Neural cell (in vitro differentiated cells): ENCODE measurements around the gene CEMP1. TPM values are rescaled to one million over a fixed set of nuclear protein-coding genes. Genes with fewer than 3 reads are reported as not detected.
"Not testable (repeated sequence)": the region's sequence is repeated elsewhere in the genome, so short reads cannot be mapped to it uniquely, and the experiment has no call there.

Source experiments
- H2AFZ ChIP-seq: fragments of 200-600, 300-800 bp; sonication (generic), shearing (Covaris generic); 2 replicates; pipeline ENCODE4 v1.6.0; 2014; ENCODE audit warnings: low read depth, mild to moderate bottlenecking, antibody characterized with exemption, low read length, moderate library complexity
- H3F3A ChIP-seq: fragments of 200-600 bp; shearing (Covaris generic); 2 replicates; pipeline ENCODE4 v1.6.1; 2016; ENCODE audit warnings: mild to moderate bottlenecking, moderate library complexity, mixed read lengths, antibody characterized with exemption, low read length; ENCODE audit not compliant: insufficient read depth, poor library complexity, severe bottlenecking
- H3K27ac ChIP-seq: fragments of 200-600, 300-800 bp; sonication (generic), shearing (Covaris generic); 2 replicates; pipeline ENCODE4 v1.5.1; 2014; ENCODE audit warnings: mild to moderate bottlenecking, low read length, moderate library complexity
- H3K27me3 ChIP-seq: fragments of 300-800, 200-600 bp; sonication (generic), shearing (Covaris generic); 2 replicates; pipeline ENCODE4 v1.6.0; 2014; ENCODE audit warnings: mild to moderate bottlenecking, low read depth, low read length, moderate library complexity; ENCODE audit not compliant: insufficient read depth
- H3K36me3 ChIP-seq: fragments of 300-800, 200-600 bp; sonication (generic), shearing (Covaris generic); 2 replicates; pipeline ENCODE4 v1.5.1; 2014; ENCODE audit warnings: mild to moderate bottlenecking, antibody characterized with exemption, low read length, moderate library complexity; ENCODE audit not compliant: insufficient read depth
- H3K4me2 ChIP-seq: fragments of 300-800, 200-600 bp; sonication (generic), shearing (Covaris generic); 2 replicates; pipeline ENCODE4 v1.6.0; 2014; ENCODE audit warnings: mild to moderate bottlenecking, low read length
- H3K4me3 ChIP-seq: fragments of 300-800, 200-600 bp; sonication (generic), shearing (Covaris generic); 2 replicates; pipeline ENCODE4 v1.5.1; 2014; ENCODE audit warnings: mild to moderate bottlenecking, low read length, moderate library complexity
- H3K79me2 ChIP-seq: fragments of 200-600 bp; shearing (Covaris generic); replicated peaks from 2 replicates; pipeline ENCODE4 v1.6.0; 2014; ENCODE audit warnings: mild to moderate bottlenecking, low read length, moderate library complexity; ENCODE audit not compliant: insufficient read depth
- H3K9ac ChIP-seq: fragments of 300-800, 200-600 bp; sonication (generic), shearing (Covaris generic); 2 replicates; pipeline ENCODE4 v1.6.1; 2016; ENCODE audit warnings: mild to moderate bottlenecking, low read length, mixed read lengths
- H3K9me2 ChIP-seq: fragments of 200-600 bp; shearing (Covaris generic); 2 replicates; pipeline ENCODE4 v1.6.1; 2016; ENCODE audit warnings: mild to moderate bottlenecking, low read length, mixed read lengths; ENCODE audit not compliant: insufficient read depth
- H3K9me3 ChIP-seq: fragments of 200-600, 300-800 bp; sonication (generic), shearing (Covaris generic); 2 replicates; pipeline ENCODE4 v1.6.1; 2016; ENCODE audit warnings: mild to moderate bottlenecking, mixed run types, low read length, moderate library complexity, mixed read lengths
- H4K20me1 ChIP-seq: fragments of 200-600 bp; shearing (Covaris generic); 2 replicates; pipeline ENCODE4 v1.6.1; 2016; ENCODE audit warnings: mild to moderate bottlenecking, mixed run types; ENCODE audit not compliant: insufficient read depth
- polyA plus RNA-seq: library from polyadenylated mRNA; depleted of rRNA; stranded (reverse); fragments of >200 nt; gene quantifications from 2 replicates; pipeline ENCODE4 v1.2.3, GENCODE V29; 2014

Gene CEMP1
- polyA plus RNA-seq, 1 donor from 2014 or later, result 0.46 TPM

DNA sequence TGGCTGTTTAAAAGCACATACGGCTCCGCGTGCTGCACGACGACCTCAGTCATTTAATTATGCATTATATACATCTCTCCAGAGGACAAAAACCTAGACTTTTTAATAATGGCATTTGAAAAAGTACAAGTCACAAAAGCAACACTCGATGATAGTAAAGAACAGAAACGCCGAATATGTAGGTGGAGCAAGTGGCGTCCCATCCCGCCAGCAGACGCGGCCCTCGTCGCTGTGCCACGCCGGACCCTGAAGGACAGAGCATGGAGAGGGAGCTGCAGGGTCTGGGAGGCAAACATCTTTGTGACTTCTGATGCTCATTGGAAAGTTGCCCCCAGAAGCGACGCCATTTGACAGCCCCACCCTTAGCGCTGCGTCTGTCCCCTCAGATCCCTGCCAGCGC lies 44.6 kb upstream of the CEMP1 start:
- H3K4me2 ChIP-seq, H2AFZ ChIP-seq, H3K9ac ChIP-seq, H3K36me3 ChIP-seq, H4K20me1 ChIP-seq, H3K79me2 ChIP-seq, H3K4me3 ChIP-seq, H3K27me3 ChIP-seq, H3K27ac ChIP-seq, H3K9me3 ChIP-seq, H3K9me2 ChIP-seq, H3F3A ChIP-seq: not testable (repeated sequence)

DNA sequence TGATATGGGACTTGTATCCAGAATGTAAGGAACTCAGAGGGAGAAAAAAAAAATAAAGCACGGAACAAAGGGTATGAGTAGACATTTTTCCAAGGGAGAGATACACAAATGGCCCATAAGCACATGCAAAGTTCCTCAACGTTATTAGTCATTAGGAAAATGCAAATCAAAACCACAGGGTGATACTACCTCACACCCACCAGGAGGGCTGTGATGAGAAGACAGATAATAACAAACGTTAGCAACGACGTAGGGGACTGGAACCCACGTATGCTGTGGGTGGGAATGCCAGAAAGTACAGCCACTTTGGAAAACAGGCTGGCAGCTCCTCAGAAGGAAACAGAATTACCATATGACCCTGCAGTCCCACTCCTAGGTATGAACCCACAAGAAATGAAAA lies 41.5 kb upstream of the CEMP1 start:
- not testable (repeated sequence) for H3K36me3 ChIP-seq, H3K9ac ChIP-seq, H3K79me2 ChIP-seq, H3F3A ChIP-seq, H3K9me3 ChIP-seq, H3K9me2 ChIP-seq, H3K27ac ChIP-seq, H3K4me3 ChIP-seq, H2AFZ ChIP-seq, H3K4me2 ChIP-seq, H4K20me1 ChIP-seq, H3K27me3 ChIP-seq

DNA sequence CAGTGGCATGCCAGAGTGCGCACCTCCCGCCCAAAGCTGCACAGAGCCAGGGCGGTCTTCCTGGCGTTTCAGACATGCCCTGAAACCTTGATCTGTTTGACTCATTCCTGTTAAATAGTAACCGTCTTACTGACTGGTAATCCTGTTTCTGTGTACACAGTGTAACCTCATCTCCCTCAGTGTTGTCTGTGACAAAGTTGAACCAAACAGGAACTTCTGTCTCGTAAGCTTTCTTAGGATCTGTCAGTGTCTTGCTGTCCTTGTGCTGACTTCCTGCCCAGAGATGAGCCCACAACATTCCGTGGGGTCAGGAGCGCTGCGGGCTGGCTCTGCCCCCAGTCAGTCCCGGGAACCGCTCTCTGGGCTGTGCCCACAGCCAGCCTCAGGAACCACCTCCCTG lies 37.4 kb upstream of the CEMP1 start:
- H3K9me3 ChIP-seq, H3K36me3 ChIP-seq, H3K27ac ChIP-seq, H3K4me3 ChIP-seq, H3F3A ChIP-seq, H4K20me1 ChIP-seq, H3K4me2 ChIP-seq, H3K9me2 ChIP-seq, H3K27me3 ChIP-seq, H3K79me2 ChIP-seq, H2AFZ ChIP-seq, H3K9ac ChIP-seq: not testable (repeated sequence)

DNA sequence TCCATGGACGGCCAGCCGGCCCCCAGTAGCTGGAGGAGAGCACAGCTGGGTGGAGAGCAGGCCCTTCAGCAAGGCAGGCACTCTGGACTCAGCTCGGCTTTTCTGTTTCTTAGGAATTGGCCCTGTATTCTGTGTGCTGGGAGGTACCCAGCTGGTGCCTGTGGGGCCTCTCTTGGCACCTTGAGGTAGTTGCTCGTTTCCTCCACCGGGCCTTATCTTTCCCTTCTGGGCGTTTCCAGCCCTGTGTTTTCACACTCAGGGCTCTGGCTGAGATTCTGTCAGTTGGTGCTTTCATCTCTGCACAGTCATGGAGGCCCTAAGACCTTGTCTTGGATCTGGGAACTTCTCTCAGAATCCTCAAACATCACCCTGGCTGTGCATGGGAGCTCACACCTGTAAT lies 36.3 kb upstream of the CEMP1 start:
- not testable (repeated sequence) for H2AFZ ChIP-seq, H4K20me1 ChIP-seq, H3K9ac ChIP-seq, H3K9me2 ChIP-seq, H3K27me3 ChIP-seq, H3K79me2 ChIP-seq, H3K4me3 ChIP-seq, H3K36me3 ChIP-seq, H3F3A ChIP-seq, H3K27ac ChIP-seq, H3K9me3 ChIP-seq, H3K4me2 ChIP-seq

DNA sequence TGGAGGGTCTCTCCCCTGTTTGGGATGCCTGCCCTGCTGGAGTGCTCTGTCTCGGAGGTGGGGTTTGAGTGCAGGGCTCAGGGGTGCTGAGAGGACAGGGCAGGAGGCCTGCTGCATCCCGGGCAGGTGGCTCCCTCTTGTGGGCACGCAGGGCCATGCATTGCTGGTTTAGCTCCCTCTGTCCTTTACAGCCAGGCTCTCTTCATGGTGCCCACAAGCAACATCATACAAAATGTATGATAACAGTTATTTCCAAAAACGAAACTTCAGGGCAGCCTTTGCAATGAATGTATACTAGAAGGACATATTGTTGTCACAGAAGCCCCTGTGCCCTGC lies 29.6 kb upstream of the CEMP1 start:
- not testable (repeated sequence) for H3K36me3 ChIP-seq, H4K20me1 ChIP-seq, H3F3A ChIP-seq, H3K27ac ChIP-seq, H3K79me2 ChIP-seq, H3K4me3 ChIP-seq, H3K4me2 ChIP-seq, H3K27me3 ChIP-seq, H3K9me3 ChIP-seq, H2AFZ ChIP-seq, H3K9me2 ChIP-seq, H3K9ac ChIP-seq

DNA sequence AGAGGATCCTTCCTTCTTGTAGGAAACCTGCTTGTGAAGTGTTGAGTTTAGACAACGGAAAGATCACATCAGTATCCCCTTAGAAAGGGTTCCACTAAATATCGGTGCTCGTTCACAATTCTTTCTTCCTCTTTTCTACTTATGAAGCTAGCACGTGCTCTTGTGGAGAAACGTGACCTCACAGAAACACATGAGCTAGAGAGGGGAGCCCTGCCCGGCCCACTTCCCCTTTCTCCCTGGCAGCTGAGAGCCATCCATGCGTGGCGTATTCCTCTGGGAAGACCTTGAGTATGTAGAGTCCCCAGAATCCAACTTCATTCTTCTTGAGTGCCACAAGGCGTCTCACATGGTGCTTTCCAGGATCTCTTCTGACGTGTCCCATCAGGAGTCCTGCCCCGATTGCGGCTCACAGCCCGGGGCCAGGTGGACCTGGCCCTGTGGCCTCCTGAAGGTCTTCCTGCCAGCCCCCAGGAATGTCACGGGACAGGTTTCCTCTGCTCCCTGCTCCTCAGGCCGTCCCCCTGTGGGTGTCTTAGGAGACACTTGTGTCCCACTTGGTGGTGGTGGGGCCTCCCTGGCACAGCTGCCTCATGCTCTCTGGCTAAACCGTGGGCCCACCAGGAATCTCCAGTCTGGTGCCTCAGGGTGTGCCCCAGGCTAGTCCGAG lies 29.1 kb upstream of the CEMP1 start:
- not testable (repeated sequence) for H4K20me1 ChIP-seq, H3K36me3 ChIP-seq, H3K9me2 ChIP-seq, H3K27me3 ChIP-seq, H3K4me3 ChIP-seq, H3K4me2 ChIP-seq, H2AFZ ChIP-seq, H3F3A ChIP-seq, H3K79me2 ChIP-seq, H3K9ac ChIP-seq, H3K27ac ChIP-seq, H3K9me3 ChIP-seq

DNA sequence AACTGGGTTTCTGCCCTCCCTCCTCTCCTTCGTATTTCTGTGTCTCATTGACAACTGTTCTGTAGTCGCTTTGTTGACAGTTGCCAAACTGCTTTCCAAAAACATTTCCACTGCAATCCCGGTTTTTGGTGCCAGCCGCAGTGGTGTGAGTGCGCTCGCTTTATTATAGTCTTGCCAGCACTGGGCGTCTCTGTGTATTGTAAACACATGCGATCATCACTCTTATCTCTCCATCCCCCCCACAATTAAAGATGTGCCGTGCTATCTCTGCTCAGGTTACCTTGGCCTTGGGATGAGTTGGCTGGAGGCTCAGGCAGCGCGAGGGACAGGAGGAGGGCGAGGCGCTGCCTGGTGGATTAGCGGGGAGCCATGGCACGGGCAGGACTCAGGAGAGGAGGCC lies 25.9 kb upstream of the CEMP1 start:
- H4K20me1 ChIP-seq, H3K27me3 ChIP-seq, H3K9me2 ChIP-seq, H3K4me3 ChIP-seq, H2AFZ ChIP-seq, H3K9me3 ChIP-seq, H3K9ac ChIP-seq, H3K27ac ChIP-seq, H3F3A ChIP-seq, H3K79me2 ChIP-seq, H3K4me2 ChIP-seq, H3K36me3 ChIP-seq: not testable (repeated sequence)

DNA sequence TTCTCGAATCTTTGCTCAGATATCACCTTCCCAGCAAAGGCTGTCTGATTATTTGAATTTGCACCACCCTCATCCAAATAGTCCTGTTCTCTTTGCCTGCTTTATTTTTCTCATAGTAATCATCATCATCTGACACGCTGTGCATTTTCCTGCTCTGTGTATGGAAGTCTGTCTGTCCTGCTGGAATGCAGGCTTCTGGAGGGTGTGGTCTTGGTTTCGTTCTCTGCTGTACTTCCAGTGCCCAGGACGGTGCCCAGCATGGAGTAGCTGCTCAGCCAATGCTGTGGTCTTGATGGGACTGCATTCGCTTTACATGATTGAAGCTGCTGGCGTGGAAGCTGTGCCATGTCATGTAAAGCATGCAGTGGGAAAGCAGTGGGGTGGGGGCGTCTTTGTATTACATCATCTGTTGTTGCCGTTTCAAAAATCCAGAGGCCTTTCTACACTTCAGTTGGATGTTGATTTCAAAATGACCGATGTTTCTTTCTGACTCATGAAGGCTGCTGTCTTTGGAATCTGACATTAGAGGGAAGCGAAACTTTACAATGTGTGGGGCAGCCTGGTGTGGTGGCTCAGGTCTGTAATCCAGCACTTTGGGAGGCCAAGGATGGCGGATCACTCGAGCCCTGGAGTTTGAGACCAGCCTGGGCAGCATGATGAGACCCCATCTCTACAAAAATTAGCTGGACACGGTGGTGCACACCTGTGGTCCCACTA lies 23.7 kb upstream of the CEMP1 start:
- H3K36me3 ChIP-seq, H3K27ac ChIP-seq, H3K4me2 ChIP-seq, H3K4me3 ChIP-seq, H4K20me1 ChIP-seq, H3K79me2 ChIP-seq, H3K27me3 ChIP-seq, H3K9me2 ChIP-seq, H3K9ac ChIP-seq, H2AFZ ChIP-seq, H3K9me3 ChIP-seq, H3F3A ChIP-seq: not testable (repeated sequence)
